Natural killer cell (primary cell): Measurements from ENCODE around the gene NAV1. TPM values are rescaled to one million over a fixed set of nuclear protein-coding genes. Genes with fewer than 3 reads are reported as not detected.

Experiments used
- ATAC-seq, 3 donors: fragments of 150-1000 bp in 2 of 3; fragments of 200-7000 bp in 1 of 3; cut with Tn5 transposase; 1 replicate in 1 of 3; 2 replicates in 2 of 3; pipeline ENCODE4 v1.10.0; 2021; ENCODE audit warnings: mild to moderate bottlenecking in 2 of 3, moderate library complexity in 2 of 3
- DNase-seq, 2 donors: peaks; one replicate each; pipeline versions ENCODE4 v3.0.0 to v3.0.0-alpha.2; 2013 to 2021; ENCODE audit warnings: mixed read lengths in 1 of 2
- H3K27ac ChIP-seq: one replicate; pipeline ENCODE4 v1.5.1; 2013; ENCODE audit warnings: mild to moderate bottlenecking, low read length
- H3K27me3 ChIP-seq: one replicate; pipeline ENCODE4 v1.6.1; 2013; ENCODE audit warnings: low read length; ENCODE audit not compliant: control insufficient read depth, insufficient read depth
- H3K36me3 ChIP-seq: one replicate; pipeline ENCODE4 v1.6.1; 2013; ENCODE audit warnings: low read length; ENCODE audit not compliant: control insufficient read depth, insufficient read depth
- H3K4me1 ChIP-seq: one replicate; pipeline ENCODE4 v1.6.1; 2013; ENCODE audit warnings: low read length; ENCODE audit not compliant: control insufficient read depth, insufficient read depth
- H3K4me3 ChIP-seq: one replicate; pipeline ENCODE4 v1.5.1; 2013; ENCODE audit warnings: low read length
- H3K9me3 ChIP-seq: one replicate; pipeline ENCODE4 v1.6.1; 2013; ENCODE audit warnings: low read length; ENCODE audit not compliant: control insufficient read depth, insufficient read depth
- H3K27ac Mint-ChIP-seq, 2 donors: one replicate each; pipeline ENCODE4 v1.8.0; 2022; ENCODE audit warnings: mild to moderate bottlenecking in 2 of 2, mixed read lengths in 2 of 2, moderate library complexity in 1 of 2
- H3K27me3 Mint-ChIP-seq, 2 donors: one replicate each; pipeline ENCODE4 v1.8.0; 2022; ENCODE audit warnings: low read depth in 2 of 2, mixed read lengths in 2 of 2
- H3K36me3 Mint-ChIP-seq: one replicate; pipeline ENCODE4 v1.8.0; 2022; ENCODE audit warnings: mixed read lengths
- H3K4me1 Mint-ChIP-seq, 2 donors: one replicate each; pipeline ENCODE4 v1.8.0; 2022; ENCODE audit warnings: mixed read lengths in 2 of 2
- H3K4me3 Mint-ChIP-seq: one replicate; pipeline ENCODE4 v1.8.0; 2022; ENCODE audit warnings: mild to moderate bottlenecking, moderate library complexity, mixed read lengths
- H3K9me3 Mint-ChIP-seq, 2 donors: one replicate each; pipeline ENCODE4 v1.8.0; 2022; ENCODE audit warnings: mixed read lengths in 2 of 2
- CTCF ChIP-seq: fragments of 200-600 bp; IDR thresholded peaks from one replicate; pipeline ENCODE4 v1.8.0; 2022; ENCODE audit warnings: antibody characterized with exemption
- WGBS: methylation state at CpG from one replicate; pipeline ENCODE4 v1.1.7; 2013; ENCODE audit warnings: missing lambda C conversion rate; ENCODE audit not compliant: insufficient coverage; 5-methylcytosine and 5-hydroxymethylcytosine counted together
- intact Hi-C: fragments of 100-400 bp; cut with micrococcal nuclease; formaldehyde crosslinking; loops from one replicate; pipeline ENCODE4 v1.14.2; 2022
- total RNA-seq, 4 donors: library from RNA; stranded (reverse); fragments of 120-200 nt in 1 of 4; gene quantifications; one replicate each; pipeline versions ENCODE4 v1.2.3 to v1.2.4, GENCODE V29; 2013 to 2022

NAV1 gene
- total RNA-seq, 3 donors from 2014 or later (not counting 1 experiment from before 2014, with no cell fraction given): 2.5 to 3.9 (median 2.8) TPM

GRCh38 chr1:201505503-201505890, 33.4 kb upstream of the NAV1 start:
- Mint-ChIP-seq H3K27me3 (no peaks in the 10 kb centered on the region), H3K27ac (peak overlapping the region; percentile 60 to 77), H3K4me1 (peaks cover 17 to 31% of the 10 kb centered on the region in 2 donors), H3K9me3 (no peaks in the 10 kb centered on the region), H3K36me3 (no peaks in the 10 kb centered on the region), H3K4me3 (peak overlapping the region; percentile 88)
- ATAC-seq (no peak), DNase-seq (no peak)
- H3K27ac ChIP-seq: no peak overlapping the region
- H3K4me3 ChIP-seq: no peak overlapping the region
- intact Hi-C loops: no loop called here
- WGBS: 49% methylated on average over 4 of the region's 4 CpGs
- no peaks in the 10 kb centered on the region for H3K36me3 ChIP-seq
- no peak for TF ChIP-seq CTCF
- H3K4me1 ChIP-seq: peaks cover 26% of the 10 kb centered on the region
- H3K9me3 ChIP-seq: no peaks in the 10 kb centered on the region
- H3K27me3 ChIP-seq: no peaks in the 10 kb centered on the region

- peak overlapping the region; percentile 88 for H3K4me3 Mint-ChIP-seq
- Histone ChIP-seq H3K4me1 (peaks cover 26% of the 10 kb centered on the region), H3K27me3 (no peaks in the 10 kb centered on the region), H3K36me3 (no peaks in the 10 kb centered on the region), H3K27ac (peak overlapping the region; percentile 9), H3K9me3 (no peaks in the 10 kb centered on the region), H3K4me3 (peak overlapping the region; percentile 45)
- 88% methylated on average over 3 of the region's 3 CpGs for WGBS
- no peaks in the 10 kb centered on the region for H3K27me3 Mint-ChIP-seq
- peaks cover 17 to 31% of the 10 kb centered on the region in 2 donors for H3K4me1 Mint-ChIP-seq
- H3K36me3 Mint-ChIP-seq: no peaks in the 10 kb centered on the region
- TF ChIP-seq CTCF: no peak
- H3K27ac Mint-ChIP-seq: peak overlapping the region; percentile 60 to 77
- intact Hi-C loops: no loop called here
- ATAC-seq (no peak), DNase-seq (no peak)
- no peaks in the 10 kb centered on the region for H3K9me3 Mint-ChIP-seq
These were observed 32.8 kb upstream of the NAV1 start for GRCh38 chr1:201506092-201506491.

GRCh38 chr1:201506557-201507359, 32.2 kb upstream of the NAV1 start, which contains the start of gene CSRP1:
CSRP1 (minus strand) TSS chr1:201507123; CDS start chr1:201496303, 10,820 bp downstream.
- peaks cover 26% of the 10 kb centered on the region for H3K4me1 ChIP-seq
- H3K27ac ChIP-seq: peak within 1 kb of the TSS; percentile 51
- ATAC-seq (peak; percentile 93 to 97 (median 95)), DNase-seq (peak; percentile 62 to 88)
- peak within 1 kb of the TSS; percentile 46 for H3K4me3 ChIP-seq
- H3K9me3 ChIP-seq: no peaks in the 10 kb centered on the region
- H3K4me1 Mint-ChIP-seq: peaks cover 17 to 31% of the 10 kb centered on the region in 2 donors
- H3K36me3 ChIP-seq: no peaks in the 10 kb centered on the region
- no peaks in the 10 kb centered on the region for H3K36me3 Mint-ChIP-seq
- intact Hi-C loops: no loop called here
- H3K27ac Mint-ChIP-seq: peak within 1 kb of the TSS; percentile 60 to 77
- WGBS: under 1% methylated on average over 71 of the region's 71 CpGs
- H3K27me3 ChIP-seq: no peaks in the 10 kb centered on the region
- peak within 1 kb of the TSS; percentile 88 for H3K4me3 Mint-ChIP-seq
- H3K27me3 Mint-ChIP-seq: no peaks in the 10 kb centered on the region
- H3K9me3 Mint-ChIP-seq: no peaks in the 10 kb centered on the region
- no peak for TF ChIP-seq CTCF
